PC-3 (cell line): Measurements from ENCODE around the gene TMEM45B. TPM values are rescaled to one million over a fixed set of nuclear protein-coding genes. Genes with fewer than 3 reads are reported as not detected.

Experiments used
- ATAC-seq: fragments of 200-7000 bp; cut with Tn5 transposase; 2 replicates; pipeline ENCODE4 v1.9.1; 2020; ENCODE audit warnings: mild to moderate bottlenecking, moderate library complexity
- BruUV-seq: library from RNA; stranded (reverse); fragments of 400-500 nt; replicated peaks from 2 replicates; lab custom pipeline; 2021; lab: Mats Ljungman, UMichigan
- CTCF ChIA-PET: fragments of 300-600 bp; sonication (Branson Sonifier 250); formaldehyde crosslinking; loops from one replicate; lab custom pipeline; 2022; ENCODE audit warnings: antibody characterized with exemption; lab: Charles Lee
- POLR2A ChIA-PET: fragments of 300-600 bp; sonication (Branson Sonifier 250); formaldehyde crosslinking; loops from one replicate; lab custom pipeline; 2022; ENCODE audit warnings: antibody characterized with exemption; ENCODE audit not compliant: unreplicated experiment; lab: Charles Lee
- DNase-seq: peaks from one replicate; pipeline ENCODE4 v3.0.0-alpha.2; 2015
- H2AFZ ChIP-seq: fragments of 300-600 bp; sonication (generic); 2 replicates; pipeline ENCODE4 v1.6.0; 2016; ENCODE audit warnings: antibody characterized with exemption, low read length
- H3F3A ChIP-seq: fragments of 300-600 bp; sonication (generic); one replicate; pipeline ENCODE4 v1.6.0; 2017; ENCODE audit warnings: antibody characterized with exemption, low read length, control low read depth, mild to moderate bottlenecking; ENCODE audit not compliant: unreplicated experiment
- H3K27ac ChIP-seq: fragments of 300-600 bp; sonication (generic); 2 replicates; pipeline ENCODE4 v1.5.1; 2016; ENCODE audit warnings: mild to moderate bottlenecking, low read length
- H3K27me3 ChIP-seq: fragments of 300-600 bp; sonication (generic); 2 replicates; pipeline ENCODE4 v1.6.1; 2016; ENCODE audit warnings: low read length, mixed read lengths
- H3K36me3 ChIP-seq: fragments of 300-600 bp; sonication (generic); 2 replicates; pipeline ENCODE4 v1.6.1; 2016; ENCODE audit warnings: low read depth, mixed run types, low read length, mixed read lengths
- H3K4me1 ChIP-seq: fragments of 300-600 bp; sonication (generic); 2 replicates; pipeline ENCODE4 v1.5.1; 2016; ENCODE audit warnings: low read length; ENCODE audit not compliant: insufficient read depth
- H3K4me2 ChIP-seq: fragments of 300-600 bp; sonication (generic); 2 replicates; pipeline ENCODE4 v1.6.0; 2016; ENCODE audit warnings: low read length
- H3K4me3 ChIP-seq: fragments of 300-600 bp; sonication (generic); 2 replicates; pipeline ENCODE4 v1.5.1; 2016; ENCODE audit warnings: mild to moderate bottlenecking, low read length, mixed read lengths
- H3K79me2 ChIP-seq: fragments of 300-600 bp; sonication (generic); 2 replicates; pipeline ENCODE4 v1.6.1; 2017; ENCODE audit warnings: low read length, mixed read lengths
- H3K9ac ChIP-seq: fragments of 300-600 bp; sonication (generic); 2 replicates; pipeline ENCODE4 v1.6.0; 2016; ENCODE audit warnings: mild to moderate bottlenecking, low read length
- H3K9me2 ChIP-seq: fragments of 300-600 bp; sonication (generic); replicated peaks from 2 replicates; pipeline ENCODE4 v1.6.1; 2016; ENCODE audit warnings: mixed run types, low read length, mixed read lengths
- H3K9me3 ChIP-seq: fragments of 300-600 bp; sonication (generic); 2 replicates; pipeline ENCODE4 v1.6.1; 2016; ENCODE audit warnings: low read length, mixed read lengths
- H4K20me1 ChIP-seq: fragments of 300-600 bp; sonication (generic); 2 replicates; pipeline ENCODE4 v1.6.1; 2016; ENCODE audit warnings: low read length, mixed read lengths
- EZH2 ChIP-seq: fragments of 300-600 bp; sonication (generic); IDR thresholded peaks from one replicate; pipeline ENCODE4 v1.6.1; 2017; ENCODE audit warnings: antibody characterized with exemption, mild to moderate bottlenecking, low read length; ENCODE audit not compliant: unreplicated experiment
- EZH2phosphoT487 ChIP-seq: fragments of 300-600 bp; sonication (generic); IDR thresholded peaks from 2 replicates; pipeline ENCODE4 v1.6.1; 2018; ENCODE audit warnings: mild to moderate bottlenecking, antibody characterized with exemption, low read length, borderline replicate concordance
- intact Hi-C: fragments of 100-400 bp; cut with micrococcal nuclease; formaldehyde crosslinking; loops from 2 replicates; pipeline ENCODE4 v1.9.0; 2023
- total RNA-seq: library from RNA; depleted of rRNA; stranded (reverse); fragments of >200 nt; gene quantifications from 2 replicates; pipeline ENCODE4 v1.2.3, GENCODE V29; 2014
- TF ChIP-seq, protein P1 (sequence below): fragments of 300-600 bp; sonication (generic); conservative IDR thresholded peaks from 2 replicates; pipeline ENCODE4 v1.5.1; 2017; ENCODE audit warnings: antibody characterized with exemption, low read depth, mild to moderate bottlenecking, low read length

The TMEM45B gene
- total RNA-seq, 1 experiment from 2014 or later = 30.4 TPM

DNA sequence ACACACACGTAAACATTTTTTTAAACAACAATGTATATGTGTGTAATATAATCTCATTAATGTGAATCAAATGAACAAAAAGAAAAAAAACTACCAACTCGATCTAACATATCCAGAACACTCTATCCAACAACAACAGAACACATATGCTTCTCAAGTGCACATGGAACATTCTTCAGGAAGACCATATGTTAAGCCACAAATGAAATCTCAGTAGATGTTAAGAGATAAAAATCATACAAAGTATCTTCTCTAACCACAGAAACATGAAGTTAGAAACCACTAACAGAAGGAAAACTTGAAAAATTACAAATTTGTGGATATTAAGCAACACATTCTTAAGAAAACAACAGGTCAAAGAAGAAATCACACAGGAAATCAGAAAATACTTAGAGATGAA lies 25.5 kb upstream of the TMEM45B start:
- BruUV-seq = no TSS peak
- Histone ChIP-seq H3K4me1 (peaks cover 36% of the 10 kb centered on the region), H4K20me1 (no peaks in the 10 kb centered on the region), H3K79me2 (no peaks in the 10 kb centered on the region), H3K4me3 (no peak overlapping the region), H3F3A (no peaks in the 10 kb centered on the region), H3K4me2 (no peak overlapping the region), H3K36me3 (peaks cover 2% of the 10 kb centered on the region; the same call in 1 of the 2 replicates), H3K9me2 (no peaks in the 10 kb centered on the region), H3K9ac (no peak overlapping the region), H3K27ac (no peak overlapping the region), H3K9me3 (0 out of 2 replicates have a peak, but pooled peaks cover 6% of the 10 kb centered on the region), H3K27me3 (no peaks in the 10 kb centered on the region), H2AFZ (no peak overlapping the region)
- DNase-seq = no peak
- TF ChIP-seq, protein P1, sequence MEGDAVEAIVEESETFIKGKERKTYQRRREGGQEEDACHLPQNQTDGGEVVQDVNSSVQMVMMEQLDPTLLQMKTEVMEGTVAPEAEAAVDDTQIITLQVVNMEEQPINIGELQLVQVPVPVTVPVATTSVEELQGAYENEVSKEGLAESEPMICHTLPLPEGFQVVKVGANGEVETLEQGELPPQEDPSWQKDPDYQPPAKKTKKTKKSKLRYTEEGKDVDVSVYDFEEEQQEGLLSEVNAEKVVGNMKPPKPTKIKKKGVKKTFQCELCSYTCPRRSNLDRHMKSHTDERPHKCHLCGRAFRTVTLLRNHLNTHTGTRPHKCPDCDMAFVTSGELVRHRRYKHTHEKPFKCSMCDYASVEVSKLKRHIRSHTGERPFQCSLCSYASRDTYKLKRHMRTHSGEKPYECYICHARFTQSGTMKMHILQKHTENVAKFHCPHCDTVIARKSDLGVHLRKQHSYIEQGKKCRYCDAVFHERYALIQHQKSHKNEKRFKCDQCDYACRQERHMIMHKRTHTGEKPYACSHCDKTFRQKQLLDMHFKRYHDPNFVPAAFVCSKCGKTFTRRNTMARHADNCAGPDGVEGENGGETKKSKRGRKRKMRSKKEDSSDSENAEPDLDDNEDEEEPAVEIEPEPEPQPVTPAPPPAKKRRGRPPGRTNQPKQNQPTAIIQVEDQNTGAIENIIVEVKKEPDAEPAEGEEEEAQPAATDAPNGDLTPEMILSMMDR = no peak
- TF ChIP-seq EZH2 (no peak), EZH2phosphoT487 (no peak)
- intact Hi-C loops = no loop called here
- ChIA-PET CTCF (no interaction called here), POLR2A (no interaction called here)
- no peak for ATAC-seq

DNA sequence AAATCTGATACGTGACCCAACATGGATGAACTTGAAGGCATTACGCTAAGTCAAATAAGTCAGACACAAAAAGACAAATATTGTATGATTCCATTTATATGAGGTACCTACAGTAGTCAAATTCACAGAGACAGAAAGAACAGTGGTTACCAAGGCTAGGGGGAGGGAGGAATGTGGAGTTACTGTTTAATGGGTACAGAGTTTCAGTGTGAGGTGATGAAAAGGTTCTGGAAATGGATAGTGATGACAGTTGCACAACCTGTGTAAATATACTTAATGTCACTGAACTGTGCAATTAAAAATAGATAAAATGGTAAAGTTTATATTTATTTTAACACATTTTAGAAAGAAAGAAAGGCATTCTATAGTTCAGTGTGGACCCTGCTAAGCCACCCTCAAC lies 24.1 kb upstream of the TMEM45B start:
- ChIA-PET POLR2A (no interaction called here), CTCF (no interaction called here)
- no peak overlapping the region for H3K9ac ChIP-seq
- TF ChIP-seq EZH2phosphoT487 = no peak
- no peaks in the 10 kb centered on the region for H3F3A ChIP-seq
- H3K27ac ChIP-seq = no peak overlapping the region
- ATAC-seq (no peak), DNase-seq (no peak)
- BruUV-seq = no TSS peak
- H3K4me1 ChIP-seq = peaks cover 28% of the 10 kb centered on the region
- H3K79me2 ChIP-seq = no peaks in the 10 kb centered on the region
- H3K9me2 ChIP-seq = no peaks in the 10 kb centered on the region
- H3K4me2 ChIP-seq = no peak overlapping the region
- H3K4me3 ChIP-seq = no peak overlapping the region
- no peaks in the 10 kb centered on the region for H4K20me1 ChIP-seq
- no peak overlapping the region for H2AFZ ChIP-seq
- intact Hi-C loops = no loop called here
- H3K36me3 ChIP-seq = peaks cover 9% of the 10 kb centered on the region; the same call in 1 of the 2 replicates
- no peaks in the 10 kb centered on the region for H3K27me3 ChIP-seq
- H3K9me3 ChIP-seq = peaks cover 14% of the 10 kb centered on the region

DNA sequence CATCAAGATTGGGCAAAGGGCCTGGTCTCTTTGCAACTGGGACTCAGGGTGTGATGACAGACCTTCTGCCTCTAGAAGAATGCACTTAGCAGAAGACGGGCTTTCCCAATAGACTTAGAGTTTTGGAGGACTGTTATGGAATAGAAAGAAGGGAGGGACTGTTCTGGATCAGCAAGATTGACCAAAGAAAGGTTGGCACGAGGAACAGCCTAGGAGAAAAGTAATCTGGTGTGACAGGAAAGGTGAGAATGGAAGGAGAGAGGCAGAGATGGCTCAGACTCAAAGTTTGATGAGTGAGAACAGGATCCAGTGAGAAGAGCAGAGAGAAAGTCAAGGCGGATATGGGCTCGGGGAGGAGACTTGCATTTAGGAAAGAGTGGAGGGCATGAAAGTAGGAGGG lies 23.0 kb upstream of the TMEM45B start:
- ATAC-seq = no peak
- Histone ChIP-seq H3K9me3 (peaks cover 14% of the 10 kb centered on the region), H3K9me2 (no peaks in the 10 kb centered on the region), H3F3A (no peaks in the 10 kb centered on the region), H3K36me3 (peaks cover 9% of the 10 kb centered on the region; the same call in 1 of the 2 replicates), H3K4me1 (peaks cover 24% of the 10 kb centered on the region), H3K79me2 (no peaks in the 10 kb centered on the region), H4K20me1 (no peaks in the 10 kb centered on the region), H3K27ac (no peak overlapping the region), H3K4me2 (no peak overlapping the region), H2AFZ (no peak overlapping the region), H3K4me3 (no peak overlapping the region), H3K27me3 (no peaks in the 10 kb centered on the region), H3K9ac (no peak overlapping the region)
- DNase-seq = peak; percentile 33
- TF ChIP-seq, protein P1 = no peak
- TF ChIP-seq EZH2 (no peak), EZH2phosphoT487 (no peak)
- intact Hi-C loops = no loop called here
- POLR2A ChIA-PET = no interaction called here
- BruUV-seq = no TSS peak
- CTCF ChIA-PET = no interaction called here
